ENCODE data around the gene GLTP. TPM values are rescaled to one million over a fixed set of nuclear protein-coding genes. Genes with fewer than 3 reads are reported as not detected.
"Not testable (repeated sequence)": the region's sequence is repeated elsewhere in the genome, so short reads cannot be mapped to it uniquely, and the experiment has no call there.

Gene GLTP
- total RNA-seq, 1 experiment from 2014 or later, result 78.2 TPM

DNA sequence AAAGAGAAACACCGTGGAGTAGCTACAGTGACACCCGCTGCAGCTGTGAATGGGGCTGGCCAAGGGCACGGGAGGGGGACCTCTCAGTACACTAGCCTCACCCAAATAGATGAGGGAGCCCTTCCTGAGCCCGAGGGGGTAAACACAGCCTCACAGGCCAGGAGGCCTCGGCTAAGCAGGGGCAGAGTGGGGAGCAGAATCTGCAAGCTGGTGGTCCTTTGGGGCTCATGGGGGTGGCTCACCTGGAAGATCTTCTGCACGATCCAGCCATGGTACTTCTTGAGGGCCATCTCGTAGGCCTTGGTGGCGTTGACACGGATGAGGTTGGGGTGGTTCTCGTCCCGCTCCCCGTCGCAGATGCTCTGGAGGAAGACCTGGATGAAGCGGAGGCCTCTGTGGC is 25.0 kb downstream of the GLTP start:
- Histone ChIP-seq H3K9ac (ENCODE audit: low read length) (no peak overlapping the region), H3K9me2 (replicated peaks; ENCODE audit: low read length) (no peaks in the 10 kb centered on the region), H3K27me3 (ENCODE audit: low read length) (no peaks in the 10 kb centered on the region), H3K4me1 (ENCODE audit: insufficient read depth, low read length) (no peaks in the 10 kb centered on the region), H3K79me2 (ENCODE audit: low read length) (no peaks in the 10 kb centered on the region), H4K20me1 (ENCODE audit: low read length) (no peaks in the 10 kb centered on the region), H3K9me3 (ENCODE audit: low read length) (no peaks in the 10 kb centered on the region), H2AFZ (ENCODE audit: low read length) (no peak overlapping the region), H3F3A (ENCODE audit: low read length, unreplicated experiment) (no peaks in the 10 kb centered on the region), H3K4me3 (ENCODE audit: low read length) (no peak overlapping the region), H3K36me3 (ENCODE audit: low read depth, low read length) (peaks cover 5% of the 10 kb centered on the region; the same call in 1 of the 2 replicates), H3K27ac (ENCODE audit: low read length) (no peak overlapping the region), H3K4me2 (ENCODE audit: low read length) (no peak overlapping the region)
- DNase-seq, result no peak
- TF ChIP-seq CTCF (conservative IDR thresholded peaks at IDR 0.05; ENCODE audit: low read depth, low read length) (no peak), EZH2phosphoT487 (IDR thresholded peaks at IDR 0.05; ENCODE audit: borderline replicate concordance, low read length) (no peak), EZH2 (IDR thresholded peaks at IDR 0.05; ENCODE audit: low read length, unreplicated experiment) (no peak)
- no TSS peak for BruUV-seq (replicated peaks)
- intact Hi-C loops (cut with micrococcal nuclease), result no loop called here
- ChIA-PET CTCF (no interaction called here), POLR2A (ENCODE audit: unreplicated experiment) (no interaction called here)
- no peak for ATAC-seq

- BruUV-seq (replicated peaks); H3K4me3 ChIP-seq (ENCODE audit: low read length); intact Hi-C loops (cut with micrococcal nuclease); H3K4me1 ChIP-seq (ENCODE audit: insufficient read depth, low read length); CTCF ChIA-PET; DNase-seq; H3F3A ChIP-seq (ENCODE audit: low read length, unreplicated experiment); H3K79me2 ChIP-seq (ENCODE audit: low read length); H4K20me1 ChIP-seq (ENCODE audit: low read length); H2AFZ ChIP-seq (ENCODE audit: low read length); H3K9me2 ChIP-seq (replicated peaks; ENCODE audit: low read length); H3K4me2 ChIP-seq (ENCODE audit: low read length); ATAC-seq; H3K36me3 ChIP-seq (ENCODE audit: low read depth, low read length); H3K9ac ChIP-seq (ENCODE audit: low read length); POLR2A ChIA-PET (ENCODE audit: unreplicated experiment); H3K27ac ChIP-seq (ENCODE audit: low read length); H3K9me3 ChIP-seq (ENCODE audit: low read length); H3K27me3 ChIP-seq (ENCODE audit: low read length): not testable (repeated sequence)
Observed at GRCh38 chr12:109850518-109850917, 29.8 kb downstream of the GLTP start.

DNA sequence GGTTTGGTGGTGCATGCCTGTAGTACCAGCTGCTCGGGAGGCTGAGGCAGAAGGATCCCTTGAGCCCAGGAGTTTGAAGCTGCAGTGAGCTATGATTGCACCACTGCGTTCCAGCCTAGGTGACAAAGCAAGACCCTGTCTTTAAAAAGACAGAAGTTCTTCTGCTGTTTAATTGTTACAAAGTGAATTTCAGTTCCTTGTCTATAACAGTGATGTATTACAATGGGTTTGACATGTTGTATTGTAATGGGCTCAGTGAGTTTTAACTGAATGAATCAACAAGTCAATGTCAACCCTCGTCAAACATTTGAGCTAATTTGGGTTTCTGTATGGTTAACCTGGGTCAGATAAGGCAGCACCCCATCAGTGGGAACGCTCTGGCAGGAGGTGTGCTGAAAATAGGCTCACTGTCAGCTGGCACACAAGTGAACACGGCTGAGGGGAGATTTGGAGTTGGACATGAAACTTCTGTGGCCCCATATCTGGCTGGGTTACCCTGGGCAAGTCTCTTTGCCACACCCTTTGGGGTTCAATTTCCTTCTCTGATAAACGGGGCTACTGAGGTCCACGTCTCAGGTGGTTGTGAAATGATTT is 33.1 kb downstream of the GLTP start:
- no TSS peak for BruUV-seq (replicated peaks)
- DNase-seq, result no peak
- peaks cover 4% of the 10 kb centered on the region; the same call in 1 of the 2 replicates for H3K36me3 ChIP-seq (ENCODE audit: low read depth, low read length)
- intact Hi-C loops (cut with micrococcal nuclease), result no loop called here
- no peak overlapping the region for H3K9ac ChIP-seq (ENCODE audit: low read length)
- no peak overlapping the region for H3K4me2 ChIP-seq (ENCODE audit: low read length)
- no peaks in the 10 kb centered on the region for H3K27me3 ChIP-seq (ENCODE audit: low read length)
- TF ChIP-seq EZH2 (IDR thresholded peaks at IDR 0.05; ENCODE audit: low read length, unreplicated experiment) (no peak), CTCF (conservative IDR thresholded peaks at IDR 0.05; ENCODE audit: low read depth, low read length) (no peak), EZH2phosphoT487 (IDR thresholded peaks at IDR 0.05; ENCODE audit: borderline replicate concordance, low read length) (no peak)
- peaks cover 4% of the 10 kb centered on the region; the same call in 1 of the 2 replicates for H3K4me1 ChIP-seq (ENCODE audit: insufficient read depth, low read length)
- ChIA-PET POLR2A (ENCODE audit: unreplicated experiment) (no interaction called here), CTCF (no interaction called here)
- H3K27ac ChIP-seq (ENCODE audit: low read length), result no peak overlapping the region
- no peak overlapping the region for H2AFZ ChIP-seq (ENCODE audit: low read length)
- ATAC-seq, result no peak
- no peaks in the 10 kb centered on the region for H4K20me1 ChIP-seq (ENCODE audit: low read length)
- no peaks in the 10 kb centered on the region for H3F3A ChIP-seq (ENCODE audit: low read length, unreplicated experiment)
- no peaks in the 10 kb centered on the region for H3K9me2 ChIP-seq (replicated peaks; ENCODE audit: low read length)
- no peaks in the 10 kb centered on the region for H3K79me2 ChIP-seq (ENCODE audit: low read length)
- H3K9me3 ChIP-seq (ENCODE audit: low read length), result no peaks in the 10 kb centered on the region
- H3K4me3 ChIP-seq (ENCODE audit: low read length), result no peak overlapping the region

All from PC-3 (cell line).